ENCODE measurements around the gene CCRL2. TPM values are rescaled to one million over a fixed set of nuclear protein-coding genes. Genes with fewer than 3 reads are reported as not detected.
A peak's percentile ranks its signal among the peaks of the same experiment; 100 is the strongest.

CCRL2 gene
- total and polyA plus RNA-seq, 9 of the 15 experiments (the other 6 are each of a cell fraction or from before 2014, with no cell fraction given): 3.4 to 5.7 (median 4.0) TPM

DNA sequence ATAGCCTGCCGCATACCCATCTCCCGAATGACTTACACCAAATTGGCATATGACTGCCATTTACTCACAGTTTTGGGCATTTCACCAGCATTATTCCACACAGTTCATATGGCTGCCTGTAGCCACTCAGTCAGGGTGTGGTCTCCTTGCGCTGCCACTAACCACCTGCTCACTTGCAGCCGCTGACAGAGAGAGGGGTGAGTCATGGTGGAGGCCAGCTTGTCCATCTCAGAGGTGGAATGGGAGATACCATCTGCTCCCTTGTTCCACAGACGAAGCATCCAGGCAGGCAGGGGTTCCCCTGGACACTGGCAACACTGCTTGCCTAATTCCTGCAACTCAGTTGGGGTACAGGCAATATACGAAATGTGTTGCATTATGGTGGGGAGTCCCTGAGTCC, 15.6 kb downstream of the CCRL2 start (continued):
- no peak for TF ChIP-seq ETS2 (tag; IDR thresholded peaks at IDR 0.05; ENCODE audit: borderline replicate concordance, poor library complexity, severe bottlenecking)
- TF ChIP-seq ZNF146 (CRISPR knock-in tag; IDR thresholded peaks at IDR 0.05; ENCODE audit: unreplicated experiment): no peak
- no peak for TF ChIP-seq PML (IDR thresholded peaks at IDR 0.05; ENCODE audit: low read length)
- no peak for TF ChIP-seq TEAD4 (IDR thresholded peaks at IDR 0.05; ENCODE audit: low read length)
- TF ChIP-seq TEAD4 (CRISPR knock-in tag; IDR thresholded peaks at IDR 0.05; ENCODE audit: borderline replicate concordance): no peak
- TF ChIP-seq ZNF407 (IDR thresholded peaks at IDR 0.05; ENCODE audit: low read depth): no peak
- TF ChIP-seq MYNN (IDR thresholded peaks at IDR 0.05): peak; percentile 58; the same call in 1 of the 2 replicates
- TF ChIP-seq MYNN (CRISPR knock-in tag; IDR thresholded peaks at IDR 0.05): no peak
- no peak for TF ChIP-seq ZNF561 (CRISPR knock-in tag; conservative IDR thresholded peaks at IDR 0.05)
- TF ChIP-seq ZNF124 (CRISPR knock-in tag; IDR thresholded peaks at IDR 0.05): no peak
- TF ChIP-seq STAT6 (CRISPR knock-in tag; IDR thresholded peaks at IDR 0.05): no peak
- no peak for TF ChIP-seq DLX4 (CRISPR knock-in tag; IDR thresholded peaks at IDR 0.05)
- TF ChIP-seq NCOA2 (IDR thresholded peaks at IDR 0.05; ENCODE audit: partially characterized antibody in 2 of 2): no peak
- TF ChIP-seq, protein P1, sequence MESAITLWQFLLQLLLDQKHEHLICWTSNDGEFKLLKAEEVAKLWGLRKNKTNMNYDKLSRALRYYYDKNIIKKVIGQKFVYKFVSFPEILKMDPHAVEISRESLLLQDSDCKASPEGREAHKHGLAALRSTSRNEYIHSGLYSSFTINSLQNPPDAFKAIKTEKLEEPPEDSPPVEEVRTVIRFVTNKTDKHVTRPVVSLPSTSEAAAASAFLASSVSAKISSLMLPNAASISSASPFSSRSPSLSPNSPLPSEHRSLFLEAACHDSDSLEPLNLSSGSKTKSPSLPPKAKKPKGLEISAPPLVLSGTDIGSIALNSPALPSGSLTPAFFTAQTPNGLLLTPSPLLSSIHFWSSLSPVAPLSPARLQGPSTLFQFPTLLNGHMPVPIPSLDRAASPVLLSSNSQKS (CRISPR knock-in tag; IDR thresholded peaks at IDR 0.05): no peak
- no peak for TF ChIP-seq NCOA1 (IDR thresholded peaks at IDR 0.05; ENCODE audit: low read depth)
